GM18868 (cell line): ENCODE data around the gene RAD54L.
"Not testable (repeated sequence)": the region's sequence is repeated elsewhere in the genome, so short reads cannot be mapped to it uniquely, and the experiment has no call there.

Experiments used
- ATAC-seq: cut with Tn5 transposase; IDR thresholded peaks from one replicate; pipeline ENCODE4 v1.9.1; 2021; ENCODE audit warnings: mild to moderate bottlenecking, moderate library complexity; ENCODE audit not compliant: unreplicated experiment

Gene RAD54L

GRCh38 chr1:46238865-46239264, 8.7 kb upstream of the RAD54L start:
- not testable (repeated sequence) for ATAC-seq

- not testable (repeated sequence) for ATAC-seq
Measured at GRCh38 chr1:46241733-46242132, 5.8 kb upstream of the RAD54L start.

GRCh38 chr1:46242918-46243317, 4.6 kb upstream of the RAD54L start:
- ATAC-seq, result no peak

- not testable (repeated sequence) for ATAC-seq
Measured at GRCh38 chr1:46243831-46244230, 3.7 kb upstream of the RAD54L start.

GRCh38 chr1:46244656-46245371, 2.7 kb upstream of the RAD54L start:
- no peak for ATAC-seq

GRCh38 chr1:46246136-46246535, 1.4 kb upstream of the RAD54L start:
- not testable (repeated sequence) for ATAC-seq

- peak; percentile 54 for ATAC-seq
Measured at GRCh38 chr1:46246548-46247435, 771 bp upstream of the RAD54L start.

GRCh38 chr1:46248122-46248920, 758 bp downstream of the RAD54L start:
- no peak for ATAC-seq

- ATAC-seq, result no peak
Measured at GRCh38 chr1:46254668-46255067, 7.1 kb downstream of the RAD54L start.

GRCh38 chr1:46256523-46256922, 9.0 kb downstream of the RAD54L start:
- ATAC-seq, result no peak

- no peak for ATAC-seq
Measured at GRCh38 chr1:46262508-46262907, 14.9 kb downstream of the RAD54L start.

- ATAC-seq, result no peak
Measured at GRCh38 chr1:46263146-46263545, 15.6 kb downstream of the RAD54L start.

GRCh38 chr1:46268578-46268977, 21.0 kb downstream of the RAD54L start:
- ATAC-seq, result no peak

- no peak for ATAC-seq
Measured at GRCh38 chr1:46274225-46275029, 26.9 kb downstream of the RAD54L start.

- ATAC-seq, result no peak
Measured at GRCh38 chr1:46275030-46275337, 27.4 kb downstream of the RAD54L start.

- ATAC-seq, result no peak
Measured at GRCh38 chr1:46277658-46278373, 30.3 kb downstream of the RAD54L start.

GRCh38 chr1:46278807-46279206, 31.2 kb downstream of the RAD54L start:
- ATAC-seq, result no peak

- ATAC-seq, result no peak
Measured at GRCh38 chr1:46280092-46280491, 32.5 kb downstream of the RAD54L start.

- no peak for ATAC-seq
Measured at GRCh38 chr1:46281021-46281420, 33.5 kb downstream of the RAD54L start.

- no peak for ATAC-seq
Measured at GRCh38 chr1:46284058-46284457, 36.5 kb downstream of the RAD54L start.
